PC-3 (cell line): ENCODE results near the gene DDX17. TPM values are rescaled to one million over a fixed set of nuclear protein-coding genes. Genes with fewer than 3 reads are reported as not detected.

Experiments used
- ATAC-seq: fragments of 200-7000 bp; cut with Tn5 transposase; 2 replicates; pipeline ENCODE4 v1.9.1; 2020; ENCODE audit warnings: mild to moderate bottlenecking, moderate library complexity
- BruUV-seq: library from RNA; stranded (reverse); fragments of 400-500 nt; replicated peaks from 2 replicates; lab custom pipeline; 2021; lab: Mats Ljungman, UMichigan
- CTCF ChIA-PET: fragments of 300-600 bp; sonication (Branson Sonifier 250); formaldehyde crosslinking; loops from one replicate; lab custom pipeline; 2022; ENCODE audit warnings: antibody characterized with exemption; lab: Charles Lee
- POLR2A ChIA-PET: fragments of 300-600 bp; sonication (Branson Sonifier 250); formaldehyde crosslinking; loops from one replicate; lab custom pipeline; 2022; ENCODE audit warnings: antibody characterized with exemption; ENCODE audit not compliant: unreplicated experiment; lab: Charles Lee
- DNase-seq: peaks from one replicate; pipeline ENCODE4 v3.0.0-alpha.2; 2015
- H2AFZ ChIP-seq: fragments of 300-600 bp; sonication (generic); 2 replicates; pipeline ENCODE4 v1.6.0; 2016; ENCODE audit warnings: antibody characterized with exemption, low read length
- H3F3A ChIP-seq: fragments of 300-600 bp; sonication (generic); one replicate; pipeline ENCODE4 v1.6.0; 2017; ENCODE audit warnings: antibody characterized with exemption, low read length, control low read depth, mild to moderate bottlenecking; ENCODE audit not compliant: unreplicated experiment
- H3K27ac ChIP-seq: fragments of 300-600 bp; sonication (generic); 2 replicates; pipeline ENCODE4 v1.5.1; 2016; ENCODE audit warnings: mild to moderate bottlenecking, low read length
- H3K27me3 ChIP-seq: fragments of 300-600 bp; sonication (generic); 2 replicates; pipeline ENCODE4 v1.6.1; 2016; ENCODE audit warnings: low read length, mixed read lengths
- H3K36me3 ChIP-seq: fragments of 300-600 bp; sonication (generic); 2 replicates; pipeline ENCODE4 v1.6.1; 2016; ENCODE audit warnings: low read depth, mixed run types, low read length, mixed read lengths
- H3K4me1 ChIP-seq: fragments of 300-600 bp; sonication (generic); 2 replicates; pipeline ENCODE4 v1.5.1; 2016; ENCODE audit warnings: low read length; ENCODE audit not compliant: insufficient read depth
- H3K4me2 ChIP-seq: fragments of 300-600 bp; sonication (generic); 2 replicates; pipeline ENCODE4 v1.6.0; 2016; ENCODE audit warnings: low read length
- H3K4me3 ChIP-seq: fragments of 300-600 bp; sonication (generic); 2 replicates; pipeline ENCODE4 v1.5.1; 2016; ENCODE audit warnings: mild to moderate bottlenecking, low read length, mixed read lengths
- H3K79me2 ChIP-seq: fragments of 300-600 bp; sonication (generic); 2 replicates; pipeline ENCODE4 v1.6.1; 2017; ENCODE audit warnings: low read length, mixed read lengths
- H3K9ac ChIP-seq: fragments of 300-600 bp; sonication (generic); 2 replicates; pipeline ENCODE4 v1.6.0; 2016; ENCODE audit warnings: mild to moderate bottlenecking, low read length
- H3K9me2 ChIP-seq: fragments of 300-600 bp; sonication (generic); replicated peaks from 2 replicates; pipeline ENCODE4 v1.6.1; 2016; ENCODE audit warnings: mixed run types, low read length, mixed read lengths
- H3K9me3 ChIP-seq: fragments of 300-600 bp; sonication (generic); 2 replicates; pipeline ENCODE4 v1.6.1; 2016; ENCODE audit warnings: low read length, mixed read lengths
- H4K20me1 ChIP-seq: fragments of 300-600 bp; sonication (generic); 2 replicates; pipeline ENCODE4 v1.6.1; 2016; ENCODE audit warnings: low read length, mixed read lengths
- EZH2 ChIP-seq: fragments of 300-600 bp; sonication (generic); IDR thresholded peaks from one replicate; pipeline ENCODE4 v1.6.1; 2017; ENCODE audit warnings: antibody characterized with exemption, mild to moderate bottlenecking, low read length; ENCODE audit not compliant: unreplicated experiment
- EZH2phosphoT487 ChIP-seq: fragments of 300-600 bp; sonication (generic); IDR thresholded peaks from 2 replicates; pipeline ENCODE4 v1.6.1; 2018; ENCODE audit warnings: mild to moderate bottlenecking, antibody characterized with exemption, low read length, borderline replicate concordance
- intact Hi-C: fragments of 100-400 bp; cut with micrococcal nuclease; formaldehyde crosslinking; loops from 2 replicates; pipeline ENCODE4 v1.9.0; 2023
- total RNA-seq: library from RNA; depleted of rRNA; stranded (reverse); fragments of >200 nt; gene quantifications from 2 replicates; pipeline ENCODE4 v1.2.3, GENCODE V29; 2014
- TF ChIP-seq, protein P1 (sequence below): fragments of 300-600 bp; sonication (generic); conservative IDR thresholded peaks from 2 replicates; pipeline ENCODE4 v1.5.1; 2017; ENCODE audit warnings: antibody characterized with exemption, low read depth, mild to moderate bottlenecking, low read length

The DDX17 gene
- total RNA-seq, 1 experiment from 2014 or later = 333 TPM

DNA sequence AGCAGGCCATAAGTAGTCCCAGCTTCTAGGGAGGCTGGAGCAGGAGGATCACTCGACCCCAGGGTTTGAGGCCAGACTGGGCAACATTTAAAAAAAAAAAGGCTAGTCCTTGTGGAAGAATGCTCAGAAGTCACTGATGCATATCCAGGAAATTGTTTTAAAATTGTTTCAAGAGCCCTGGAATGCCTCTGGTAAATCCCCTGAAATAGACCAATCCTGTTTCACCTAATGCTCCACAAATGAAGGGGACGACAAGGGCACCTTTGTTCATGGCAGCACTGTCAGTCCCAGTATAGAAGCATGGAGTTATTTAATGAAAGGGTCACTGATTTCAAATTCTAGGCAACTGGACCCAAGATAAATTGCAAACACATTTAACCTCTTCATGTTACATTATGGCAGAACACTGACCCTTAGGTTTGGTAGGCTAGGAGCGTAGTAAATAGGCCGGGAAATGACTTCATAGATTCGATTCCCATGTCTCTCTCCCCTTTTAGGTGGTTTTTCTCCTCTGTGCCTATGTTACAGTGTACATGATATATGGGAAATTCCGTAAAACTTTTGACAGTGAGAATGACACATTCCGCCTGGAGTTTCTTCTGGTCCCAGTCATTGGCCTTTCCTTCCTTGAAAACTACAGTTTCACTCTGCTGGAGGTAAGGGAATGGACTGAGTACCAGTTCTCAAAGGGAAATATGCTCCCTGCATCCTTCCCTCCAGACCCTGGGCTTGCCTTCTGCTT, 26.8 kb downstream of the DDX17 start:
- Histone ChIP-seq H3K4me1 (no peaks in the 10 kb centered on the region), H3K9me2 (no peaks in the 10 kb centered on the region), H3K4me3 (no peak overlapping the region), H3K27me3 (no peaks in the 10 kb centered on the region), H3K9ac (no peak overlapping the region), H2AFZ (no peak overlapping the region), H3K4me2 (no peak overlapping the region), H3K27ac (no peak overlapping the region), H4K20me1 (no peaks in the 10 kb centered on the region), H3F3A (peaks cover 3% of the 10 kb centered on the region), H3K36me3 (peaks cover 32% of the 10 kb centered on the region), H3K79me2 (no peaks in the 10 kb centered on the region), H3K9me3 (no peaks in the 10 kb centered on the region)
- ATAC-seq (no peak), DNase-seq (no peak)
- ChIA-PET CTCF (no interaction called here), POLR2A (interaction anchor here (0.7 kb wide), 1 partner anchor 12 kb away, joined by 3 read pairs; the partner anchor contains the start of gene KDELR3)
- TF ChIP-seq EZH2phosphoT487 = no peak
- intact Hi-C loops = no loop called here
- no TSS peak for BruUV-seq

DNA sequence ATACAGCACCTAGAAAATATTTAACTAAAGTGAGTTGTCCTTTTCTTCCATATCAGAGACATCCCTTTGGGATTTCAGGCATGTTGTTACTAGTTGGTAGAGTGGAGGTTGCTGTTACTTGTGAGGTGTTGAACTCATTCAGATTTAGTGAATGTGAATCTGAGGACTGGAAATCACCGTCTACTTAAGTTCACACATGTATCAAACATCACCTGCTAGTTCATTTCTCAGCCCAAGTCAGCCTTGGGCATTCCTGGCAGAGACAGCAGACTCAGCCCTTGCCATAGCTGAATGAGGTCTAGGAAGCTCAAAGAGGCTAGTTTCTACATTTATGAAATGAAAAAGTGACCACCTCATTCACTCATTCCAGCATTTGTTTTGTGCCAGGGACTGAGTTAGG, 28.5 kb downstream of the DDX17 start:
- no peaks in the 10 kb centered on the region for H3K4me1 ChIP-seq
- peaks cover 17% of the 10 kb centered on the region; the same call in 1 of the 2 replicates for H3K36me3 ChIP-seq
- ATAC-seq (no peak), DNase-seq (no peak)
- no peak overlapping the region for H3K4me3 ChIP-seq
- H3K79me2 ChIP-seq = no peaks in the 10 kb centered on the region
- H3K27ac ChIP-seq = no peak overlapping the region
- H4K20me1 ChIP-seq = no peaks in the 10 kb centered on the region
- no peak overlapping the region for H3K9ac ChIP-seq
- no peak overlapping the region for H2AFZ ChIP-seq
- no peaks in the 10 kb centered on the region for H3F3A ChIP-seq
- TF ChIP-seq, protein P1, sequence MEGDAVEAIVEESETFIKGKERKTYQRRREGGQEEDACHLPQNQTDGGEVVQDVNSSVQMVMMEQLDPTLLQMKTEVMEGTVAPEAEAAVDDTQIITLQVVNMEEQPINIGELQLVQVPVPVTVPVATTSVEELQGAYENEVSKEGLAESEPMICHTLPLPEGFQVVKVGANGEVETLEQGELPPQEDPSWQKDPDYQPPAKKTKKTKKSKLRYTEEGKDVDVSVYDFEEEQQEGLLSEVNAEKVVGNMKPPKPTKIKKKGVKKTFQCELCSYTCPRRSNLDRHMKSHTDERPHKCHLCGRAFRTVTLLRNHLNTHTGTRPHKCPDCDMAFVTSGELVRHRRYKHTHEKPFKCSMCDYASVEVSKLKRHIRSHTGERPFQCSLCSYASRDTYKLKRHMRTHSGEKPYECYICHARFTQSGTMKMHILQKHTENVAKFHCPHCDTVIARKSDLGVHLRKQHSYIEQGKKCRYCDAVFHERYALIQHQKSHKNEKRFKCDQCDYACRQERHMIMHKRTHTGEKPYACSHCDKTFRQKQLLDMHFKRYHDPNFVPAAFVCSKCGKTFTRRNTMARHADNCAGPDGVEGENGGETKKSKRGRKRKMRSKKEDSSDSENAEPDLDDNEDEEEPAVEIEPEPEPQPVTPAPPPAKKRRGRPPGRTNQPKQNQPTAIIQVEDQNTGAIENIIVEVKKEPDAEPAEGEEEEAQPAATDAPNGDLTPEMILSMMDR = no peak
- TF ChIP-seq EZH2 (no peak), EZH2phosphoT487 (no peak)
- no peaks in the 10 kb centered on the region for H3K9me2 ChIP-seq
- no peaks in the 10 kb centered on the region for H3K27me3 ChIP-seq
- no TSS peak for BruUV-seq
- ChIA-PET CTCF (no interaction called here), POLR2A (no interaction called here)
- no peaks in the 10 kb centered on the region for H3K9me3 ChIP-seq
- H3K4me2 ChIP-seq = no peak overlapping the region
- intact Hi-C loops = no loop called here

DNA sequence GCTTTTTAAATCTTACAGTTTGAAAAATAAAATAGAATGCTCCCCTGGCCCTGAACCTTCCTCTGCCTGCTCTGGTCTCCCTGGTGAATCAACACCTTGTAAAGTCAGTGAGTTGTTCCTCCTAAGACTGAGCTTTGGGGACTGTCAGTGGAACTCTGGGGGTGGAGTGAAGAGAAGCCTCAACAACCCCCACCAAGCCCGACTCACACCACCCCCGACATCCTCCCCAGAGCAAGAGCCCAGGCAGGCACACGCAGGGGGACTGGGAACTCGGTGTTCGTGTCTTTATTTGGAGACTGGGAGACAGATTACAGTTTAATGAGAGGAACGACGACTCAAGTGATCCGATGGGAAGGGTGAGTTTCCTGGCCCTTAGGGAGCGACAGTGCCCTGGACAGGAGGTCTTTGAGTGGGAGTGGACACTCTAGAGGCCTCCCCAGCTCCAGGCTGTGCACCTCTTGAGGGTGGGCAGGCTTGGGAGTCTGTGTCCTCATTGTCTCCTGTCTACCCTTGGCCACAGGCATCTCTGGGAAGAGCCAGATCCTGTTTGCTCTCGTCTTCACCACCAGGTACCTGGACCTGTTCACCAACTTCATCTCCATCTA, 32.0 kb downstream of the DDX17 start:
- Histone ChIP-seq H3K79me2 (no peaks in the 10 kb centered on the region), H3K4me1 (no peaks in the 10 kb centered on the region), H3K4me2 (no peak overlapping the region), H3K4me3 (no peak overlapping the region), H3K27ac (no peak overlapping the region), H4K20me1 (no peaks in the 10 kb centered on the region), H3K27me3 (no peaks in the 10 kb centered on the region), H3K9me2 (no peaks in the 10 kb centered on the region), H3K9me3 (no peaks in the 10 kb centered on the region), H2AFZ (no peak overlapping the region), H3F3A (no peaks in the 10 kb centered on the region), H3K36me3 (no peaks in the 10 kb centered on the region), H3K9ac (no peak overlapping the region)
- ATAC-seq (no peak), DNase-seq (no peak)
- TF ChIP-seq, protein P1 = no peak
- TF ChIP-seq EZH2 = no peak
- no peak for TF ChIP-seq EZH2phosphoT487
- CTCF ChIA-PET = no interaction called here
- POLR2A ChIA-PET = no interaction called here
- intact Hi-C loops = no loop called here
- BruUV-seq = no TSS peak
